GM12878 (cell line): ENCODE data around the gene JADE3. TPM values are rescaled to one million over a fixed set of nuclear protein-coding genes. Genes with fewer than 3 reads are reported as not detected.

Source experiments
- ATAC-seq: fragments of 200-7000 bp; cut with Tn5 transposase; 3 replicates; pipeline ENCODE4 v1.9.1; 2020; ENCODE audit warnings: mild to moderate bottlenecking, moderate library complexity
- BruUV-seq: library from RNA; stranded (reverse); fragments of 400-500 nt; replicated peaks from 2 replicates; lab custom pipeline; 2021; lab: Mats Ljungman, UMichigan
- CTCF ChIA-PET: fragments of 300-600 bp; sonication (Branson Sonifier 250); formaldehyde crosslinking; extraction: SDS; loops from one replicate; lab custom pipeline; 2021; ENCODE audit warnings: inconsistent platforms; lab: Yijun Ruan, JAX
- POLR2A ChIA-PET: fragments of 350-600 bp; formaldehyde crosslinking; extraction: SDS; loops from one replicate; lab custom pipeline; 2021; ENCODE audit warnings: inconsistent platforms; lab: Charles Lee
- RAD21 ChIA-PET: fragments of 300-600 bp; sonication (Branson Sonifier 250); formaldehyde crosslinking; loops from one replicate; lab custom pipeline; 2023; ENCODE audit warnings: antibody characterized with exemption; ENCODE audit not compliant: unreplicated experiment; lab: Charles Lee
- SMC1A ChIA-PET: fragments of 300-600 bp; sonication (Branson Sonifier 250); formaldehyde crosslinking; loops from one replicate; lab custom pipeline; 2023; ENCODE audit not compliant: unreplicated experiment, uncharacterized antibody; lab: Charles Lee
- DNase-seq: peaks from one replicate; pipeline ENCODE4 v3.0.0-alpha.2; 2011; ENCODE audit warnings: low read depth, low spot score
- FAIRE-seq: peaks from 3 replicates; lab custom pipeline; 2011; peaks lifted over from hg19 to GRCh38; lab: Jason Lieb, UNC
- H2AFZ ChIP-seq: 2 replicates; pipeline ENCODE4 v1.6.0; 2011; ENCODE audit warnings: low read depth, low read length, control low read depth; ENCODE audit not compliant: control insufficient read depth
- H3K27ac ChIP-seq: 2 replicates; pipeline ENCODE4 v1.5.1; 2011; ENCODE audit warnings: control low read depth; ENCODE audit not compliant: control insufficient read depth, insufficient read depth
- H3K27me3 ChIP-seq, 2 experiments: replicated peaks in 1 of 2; 2 replicates each; pipeline versions ENCODE4 v1.6.0 to v1.6.1; 2011; ENCODE audit warnings: low read length in 1 of 2; ENCODE audit not compliant: control insufficient read depth in 2 of 2, insufficient read depth in 2 of 2
- H3K36me3 ChIP-seq, 2 experiments: 2 replicates each; pipeline ENCODE4 v1.5.1; 2011; ENCODE audit warnings: low read length in 1 of 2; ENCODE audit not compliant: control insufficient read depth in 2 of 2, insufficient read depth in 2 of 2
- H3K4me1 ChIP-seq: 2 replicates; pipeline ENCODE4 v1.6.1; 2011; ENCODE audit warnings: mild to moderate bottlenecking, low read length, moderate library complexity, mixed read lengths; ENCODE audit not compliant: control insufficient read depth, insufficient read depth
- H3K4me2 ChIP-seq: 2 replicates; pipeline ENCODE4 v1.6.0; 2011; ENCODE audit warnings: control low read depth; ENCODE audit not compliant: control insufficient read depth, insufficient read depth
- H3K4me3 ChIP-seq: fragments of 200-600 bp; sonication (generic); 2 replicates; pipeline ENCODE4 v1.5.1; 2016
- H3K79me2 ChIP-seq: 2 replicates; pipeline ENCODE4 v1.6.0; 2011; ENCODE audit warnings: low read length; ENCODE audit not compliant: control insufficient read depth, insufficient read depth
- H3K9ac ChIP-seq: 2 replicates; pipeline ENCODE4 v1.8.0; 2011; ENCODE audit warnings: low read length, control low read depth, mixed read lengths; ENCODE audit not compliant: control insufficient read depth, insufficient read depth
- H3K9me3 ChIP-seq: replicated peaks from 3 replicates; pipeline ENCODE4 v1.5.1; 2011; ENCODE audit warnings: mild to moderate bottlenecking, low read length; ENCODE audit not compliant: control insufficient read depth, insufficient read depth
- H4K20me1 ChIP-seq: 2 replicates; pipeline ENCODE4 v1.6.0; 2011; ENCODE audit not compliant: control insufficient read depth, insufficient read depth
- ATF7 ChIP-seq: fragments of 450-650 bp; IDR thresholded peaks from 2 replicates; pipeline ENCODE4 v1.6.1; 2016; ENCODE audit warnings: low read depth, mild to moderate bottlenecking
- BHLHE40 ChIP-seq, 2 experiments: fragments of 450-650 bp in 1 of 2; IDR thresholded peaks; 2 replicates each; pipeline ENCODE4 v1.6.1; 2011 to 2017; ENCODE audit warnings: low read depth in 2 of 2, borderline replicate concordance in 1 of 2, improper control_type of control experiment in 1 of 2, low read length in 1 of 2, mild to moderate bottlenecking in 1 of 2
- CHD2 ChIP-seq: IDR thresholded peaks from 2 replicates; pipeline ENCODE4 v1.6.1; 2011; ENCODE audit warnings: low read depth, low read length, improper control_type of control experiment, borderline replicate concordance
- CHD4 ChIP-seq: fragments of 200-600 bp; sonication (generic); IDR thresholded peaks from 2 replicates; pipeline ENCODE4 v1.6.1; 2016; ENCODE audit warnings: mild to moderate bottlenecking
- EED ChIP-seq: sonication (generic); IDR thresholded peaks from 2 replicates; pipeline ENCODE4 v1.6.1; 2016; ENCODE audit warnings: antibody characterized with exemption, low read depth
- EGR1 ChIP-seq, 2 experiments: IDR thresholded peaks; 1 replicate in 1 of 2; 2 replicates in 1 of 2; pipeline ENCODE4 v1.6.1; 2011 to 2012; ENCODE audit warnings: low read depth in 2 of 2, low read length in 2 of 2, borderline replicate concordance in 1 of 2, mild to moderate bottlenecking in 1 of 2, moderate library complexity in 1 of 2
- IRF4 ChIP-seq: IDR thresholded peaks from 2 replicates; pipeline ENCODE4 v1.6.1; 2011; ENCODE audit warnings: low read depth, low read length
- KAT2A ChIP-seq: conservative IDR thresholded peaks from 2 replicates; pipeline ENCODE4 v1.6.1; 2011; ENCODE audit warnings: low read depth, low read length; ENCODE audit not compliant: control insufficient read depth
- MEF2A ChIP-seq: IDR thresholded peaks from 2 replicates; pipeline ENCODE4 v1.6.1; 2011; ENCODE audit warnings: low read depth, mild to moderate bottlenecking, low read length, moderate library complexity; ENCODE audit not compliant: insufficient read depth
- NR2F1 ChIP-seq: fragments of 450-650 bp; conservative IDR thresholded peaks from 2 replicates; pipeline ENCODE4 v1.6.1; 2017; ENCODE audit warnings: mild to moderate bottlenecking
- PML ChIP-seq: IDR thresholded peaks from 2 replicates; pipeline ENCODE4 v1.6.1; 2012; ENCODE audit warnings: low read length, inconsistent platforms
- POLR2AphosphoS2 ChIP-seq: IDR thresholded peaks from 2 replicates; pipeline ENCODE4 v1.6.1; 2011; ENCODE audit warnings: low read depth, mild to moderate bottlenecking, low read length, improper control_type of control experiment, moderate library complexity
- RUNX3 ChIP-seq: IDR thresholded peaks from 2 replicates; pipeline ENCODE4 v1.6.1; 2012; ENCODE audit warnings: low read length, inconsistent platforms
- SIN3A ChIP-seq: IDR thresholded peaks from 2 replicates; pipeline ENCODE4 v1.6.1; 2012; ENCODE audit warnings: low read depth, low read length, improper control_type of control experiment
- SIX5 ChIP-seq: IDR thresholded peaks from 2 replicates; pipeline ENCODE4 v1.6.1; 2011; ENCODE audit warnings: mild to moderate bottlenecking, low read depth, low read length, moderate library complexity; ENCODE audit not compliant: severe bottlenecking
- SUPT20H ChIP-seq: IDR thresholded peaks from 2 replicates; pipeline ENCODE4 v1.6.1; 2011; ENCODE audit warnings: low read depth, mild to moderate bottlenecking, low read length, moderate library complexity, borderline replicate concordance; ENCODE audit not compliant: control insufficient read depth
- TCF3 ChIP-seq: IDR thresholded peaks from 2 replicates; pipeline ENCODE4 v1.6.1; 2012; ENCODE audit warnings: low read depth, mild to moderate bottlenecking, low read length, borderline replicate concordance; ENCODE audit not compliant: insufficient read depth
- ZNF217 ChIP-seq: fragments of 450-650 bp; IDR thresholded peaks from 2 replicates; pipeline ENCODE4 v1.6.1; 2017; ENCODE audit warnings: antibody characterized with exemption, mild to moderate bottlenecking
- ZNF24 ChIP-seq: fragments of 450-650 bp; IDR thresholded peaks from 2 replicates; pipeline ENCODE4 v1.6.1; 2017; ENCODE audit warnings: antibody characterized with exemption, mild to moderate bottlenecking
- WGBS: methylation state at CpG from one replicate; pipeline ENCODE4 v1.1.6; 2016; ENCODE audit warnings: low lambda C conversion rate; ENCODE audit not compliant: insufficient replicate concordance, insufficient coverage; ENCODE audit errors: missing lambda C conversion rate; 5-methylcytosine and 5-hydroxymethylcytosine counted together
- in situ Hi-C: fragments of 300-500 bp; cut with MboI; formaldehyde crosslinking; loops from 9 replicates; pipeline ENCODE4 v1.14.3; 2018; ENCODE audit warnings: mixed read lengths
- intact Hi-C: fragments of 100-400 bp; cut with micrococcal nuclease; formaldehyde crosslinking; loops from one replicate; pipeline ENCODE4 v1.14.2; 2022; ENCODE audit not compliant: unreplicated experiment
- polyA plus RNA-seq, 11 experiments: library from polyadenylated mRNA; depleted of rRNA in 4 of 11; unstranded in 6 of 11; stranded (reverse) in 5 of 11; fragments of >200 nt; fragmentation: Nextera tagmentation in 4 of 11; fragmentation: Illumina TruSeq in 1 of 11; extraction: Ambion mirVana in 4 of 11; extraction: Trizol in 1 of 11; gene quantifications; 1 replicate in 1 of 11; 2 replicates in 10 of 11; pipeline versions ENCODE4 v1.2.1 to v1.2.3, GENCODE V29; 2011 to 2016; ENCODE audit warnings: inconsistent platforms in 2 of 11, missing spikeins in 2 of 11, low read depth in 1 of 11
- total RNA-seq, 4 experiments: library from RNA; depleted of rRNA in 3 of 4; stranded (reverse); fragments of >200 nt in 3 of 4; fragmentation: Illumina TruSeq in 1 of 4; extraction: Trizol in 1 of 4; gene quantifications; 2 replicates each; pipeline versions ENCODE4 v1.2.1 to v1.2.3, GENCODE V29; 2013 to 2021
- TF ChIP-seq, protein P1 (sequence below): fragments of 150-350 bp; IDR thresholded peaks from 2 replicates; pipeline ENCODE4 v1.6.1; 2014; ENCODE audit warnings: mild to moderate bottlenecking, low read depth, low read length
- TF ChIP-seq, protein P2 (sequence below): IDR thresholded peaks from 2 replicates; pipeline ENCODE4 v1.6.1; 2011; ENCODE audit warnings: low read depth, low read length, improper control_type of control experiment, borderline replicate concordance
- TF ChIP-seq, protein P3 (sequence below): fragments of 450-650 bp; conservative IDR thresholded peaks from 2 replicates; pipeline ENCODE4 v1.6.1; 2017; ENCODE audit warnings: mild to moderate bottlenecking, moderate library complexity

JADE3 gene
- total and polyA plus RNA-seq, 10 of the 15 experiments (the other 5 are each of a cell fraction or from before 2014, with no cell fraction given), result 0.06 to 13.0 (median 0.65) TPM

DNA sequence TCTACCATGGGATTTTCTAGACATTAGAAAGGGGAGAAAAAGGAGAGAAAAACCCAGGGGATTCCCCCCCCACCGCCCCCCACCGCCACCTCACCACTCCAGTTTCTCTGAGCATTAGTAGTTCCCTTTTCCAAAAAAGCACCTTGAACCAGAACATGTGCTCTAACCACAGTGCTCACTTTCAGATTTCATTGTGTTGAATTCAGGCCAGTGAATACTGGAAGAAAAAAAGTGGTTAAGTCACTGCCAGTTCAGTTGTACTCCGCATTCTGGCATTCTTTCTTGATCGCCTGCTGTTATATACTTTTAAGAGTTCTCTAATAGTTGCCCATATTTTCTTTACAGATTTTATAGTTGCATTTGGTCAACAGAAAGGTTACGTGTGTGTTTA, 40.9 kb downstream of the JADE3 start:
- Histone ChIP-seq H4K20me1 (no peaks in the 10 kb centered on the region), H3K27me3 (no peaks in the 10 kb centered on the region; a peak in 1 of 4 replicates), H3K36me3 (no peaks in the 10 kb centered on the region), H3K9ac (no peak overlapping the region), H3K4me3 (no peak overlapping the region), H3K27ac (peak overlapping the region; percentile 50; the same call in 1 of the 2 replicates), H3K79me2 (no peaks in the 10 kb centered on the region), H3K4me1 (peaks cover 16% of the 10 kb centered on the region), H2AFZ (no peak overlapping the region), H3K4me2 (peak overlapping the region; percentile 68), H3K9me3 (no peaks in the 10 kb centered on the region)
- ChIA-PET RAD21 (interaction anchor here (0.8 to 3.1 kb wide), 3 partner anchors 11 to 391 kb away, joined by 3 to 11 read pairs (median 5); no protein-coding TSS in a partner anchor), POLR2A (no interaction called here), CTCF (no interaction called here), SMC1A (interaction anchor here (0.6 to 4.0 kb wide), 3 partner anchors 10 to 623 kb away, joined by 3 to 23 read pairs (median 3); no protein-coding TSS in a partner anchor)
- ATAC-seq, result peak; percentile 90
- intact Hi-C loops, result loop anchor here (1.0 kb wide), 1 partner anchor 14 kb away; no protein-coding TSS in a partner anchor
- in situ Hi-C loops, result no loop called here
- BruUV-seq, result no TSS peak
- peak; percentile 51 for DNase-seq
- peak; percentile 49 for FAIRE-seq
- WGBS, result 3% methylated on average over 5 of the region's 5 CpGs
- TF ChIP-seq TCF3 (no peak), ZNF217 (0 out of 2 replicates have a peak, but pooled peaks have one; percentile 45), ZNF24 (no peak), ATF7 (no peak), CHD2 (no peak), NR2F1 (no peak), EED (no peak), PML (no peak), KAT2A (no peak), IRF4 (no peak), SUPT20H (no peak), SIN3A (no peak), MEF2A (0 out of 2 replicates have a peak, but pooled peaks have one; percentile 16), SIX5 (no peak), BHLHE40 (IDR thresholded peaks at IDR 0.05; ENCODE audit: borderline replicate concordance in 1 of 2, low read depth in 2 of 2, low read length in 1 of 2) (peak; percentile 27 to 63; a peak in 3 of 4 replicates), POLR2AphosphoS2 (no peak), CHD4 (no peak), EGR1 (IDR thresholded peaks at IDR 0.05; ENCODE audit: borderline replicate concordance in 1 of 2, low read depth in 2 of 2, low read length in 2 of 2) (no peak), RUNX3 (peak; percentile 81)
- TF ChIP-seq, protein P1, sequence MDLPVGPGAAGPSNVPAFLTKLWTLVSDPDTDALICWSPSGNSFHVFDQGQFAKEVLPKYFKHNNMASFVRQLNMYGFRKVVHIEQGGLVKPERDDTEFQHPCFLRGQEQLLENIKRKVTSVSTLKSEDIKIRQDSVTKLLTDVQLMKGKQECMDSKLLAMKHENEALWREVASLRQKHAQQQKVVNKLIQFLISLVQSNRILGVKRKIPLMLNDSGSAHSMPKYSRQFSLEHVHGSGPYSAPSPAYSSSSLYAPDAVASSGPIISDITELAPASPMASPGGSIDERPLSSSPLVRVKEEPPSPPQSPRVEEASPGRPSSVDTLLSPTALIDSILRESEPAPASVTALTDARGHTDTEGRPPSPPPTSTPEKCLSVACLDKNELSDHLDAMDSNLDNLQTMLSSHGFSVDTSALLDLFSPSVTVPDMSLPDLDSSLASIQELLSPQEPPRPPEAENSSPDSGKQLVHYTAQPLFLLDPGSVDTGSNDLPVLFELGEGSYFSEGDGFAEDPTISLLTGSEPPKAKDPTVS, result no peak
- TF ChIP-seq, protein P2, sequence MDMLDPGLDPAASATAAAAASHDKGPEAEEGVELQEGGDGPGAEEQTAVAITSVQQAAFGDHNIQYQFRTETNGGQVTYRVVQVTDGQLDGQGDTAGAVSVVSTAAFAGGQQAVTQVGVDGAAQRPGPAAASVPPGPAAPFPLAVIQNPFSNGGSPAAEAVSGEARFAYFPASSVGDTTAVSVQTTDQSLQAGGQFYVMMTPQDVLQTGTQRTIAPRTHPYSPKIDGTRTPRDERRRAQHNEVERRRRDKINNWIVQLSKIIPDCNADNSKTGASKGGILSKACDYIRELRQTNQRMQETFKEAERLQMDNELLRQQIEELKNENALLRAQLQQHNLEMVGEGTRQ, result no peak
- TF ChIP-seq, protein P3, sequence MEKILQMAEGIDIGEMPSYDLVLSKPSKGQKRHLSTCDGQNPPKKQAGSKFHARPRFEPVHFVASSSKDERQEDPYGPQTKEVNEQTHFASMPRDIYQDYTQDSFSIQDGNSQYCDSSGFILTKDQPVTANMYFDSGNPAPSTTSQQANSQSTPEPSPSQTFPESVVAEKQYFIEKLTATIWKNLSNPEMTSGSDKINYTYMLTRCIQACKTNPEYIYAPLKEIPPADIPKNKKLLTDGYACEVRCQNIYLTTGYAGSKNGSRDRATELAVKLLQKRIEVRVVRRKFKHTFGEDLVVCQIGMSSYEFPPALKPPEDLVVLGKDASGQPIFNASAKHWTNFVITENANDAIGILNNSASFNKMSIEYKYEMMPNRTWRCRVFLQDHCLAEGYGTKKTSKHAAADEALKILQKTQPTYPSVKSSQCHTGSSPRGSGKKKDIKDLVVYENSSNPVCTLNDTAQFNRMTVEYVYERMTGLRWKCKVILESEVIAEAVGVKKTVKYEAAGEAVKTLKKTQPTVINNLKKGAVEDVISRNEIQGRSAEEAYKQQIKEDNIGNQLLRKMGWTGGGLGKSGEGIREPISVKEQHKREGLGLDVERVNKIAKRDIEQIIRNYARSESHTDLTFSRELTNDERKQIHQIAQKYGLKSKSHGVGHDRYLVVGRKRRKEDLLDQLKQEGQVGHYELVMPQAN, result 0 out of 2 replicates have a peak, but pooled peaks have one; percentile 29
